ENCODE data around the gene NFIC. TPM values are rescaled to one million over a fixed set of nuclear protein-coding genes. Genes with fewer than 3 reads are reported as not detected.

NFIC gene
- total RNA-seq, 1 donor from 2014 or later: 38.3 TPM

DNA sequence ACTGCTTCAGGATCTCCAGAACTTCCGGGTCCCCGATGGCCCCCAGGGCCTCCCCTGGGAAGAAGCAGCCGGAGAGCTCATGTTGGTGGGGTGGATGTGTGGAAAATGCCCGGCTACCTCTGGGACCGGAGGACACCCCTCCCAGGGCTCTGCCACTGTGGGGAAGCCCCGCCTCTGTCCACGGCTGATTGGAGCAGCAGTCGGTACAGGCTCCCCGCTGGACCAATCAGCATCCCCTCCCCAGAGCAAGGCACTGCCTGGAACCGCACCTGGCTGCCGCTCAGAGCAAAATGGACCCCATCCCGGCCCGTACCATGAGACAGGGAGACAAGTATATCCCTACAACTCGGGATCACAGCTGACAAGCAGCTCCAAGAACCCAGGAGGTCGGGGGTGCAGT is 127.7 kb downstream of the NFIC start:
- peaks cover 7% of the 10 kb centered on the region for H4K20me1 ChIP-seq (ENCODE audit: insufficient read depth, low read length)
- Mint-ChIP-seq H3K4me1 (ENCODE audit: low read depth, unreplicated experiment) (peaks cover 4% of the 10 kb centered on the region), H3K36me3 (ENCODE audit: low read depth, unreplicated experiment) (peaks cover 13% of the 10 kb centered on the region), H3K4me3 (ENCODE audit: unreplicated experiment) (no peak overlapping the region), H3K27ac (ENCODE audit: unreplicated experiment) (no peak overlapping the region), H3K9me3 (ENCODE audit: unreplicated experiment) (peaks cover 2% of the 10 kb centered on the region), H3K27me3 (ENCODE audit: low read depth, unreplicated experiment) (no peaks in the 10 kb centered on the region)
- peaks cover 24% of the 10 kb centered on the region for H3K79me2 ChIP-seq (ENCODE audit: insufficient read depth, low read length)
- H3K9me3 ChIP-seq (ENCODE audit: insufficient read depth, low read depth, low read length): no peaks in the 10 kb centered on the region
- H3K27ac ChIP-seq (ENCODE audit: low read depth, low read length): no peak overlapping the region
- no peak for DNase-seq (ENCODE audit: low read depth)
- no peak overlapping the region for H3K4me2 ChIP-seq (ENCODE audit: low read length)
- peaks cover 6% of the 10 kb centered on the region for H3K36me3 ChIP-seq (ENCODE audit: insufficient read depth, low read length)
- no peak overlapping the region for H3K9ac ChIP-seq (ENCODE audit: low read length)
- H3K27me3 ChIP-seq (ENCODE audit: insufficient read depth, low read length): no peaks in the 10 kb centered on the region
- no peaks in the 10 kb centered on the region for H3K4me1 ChIP-seq (ENCODE audit: insufficient read depth, low read length)
- no peak overlapping the region for H3K4me3 ChIP-seq (ENCODE audit: insufficient read depth, low read depth, low read length)
- no peak for TF ChIP-seq EZH2 (IDR thresholded peaks at IDR 0.05; ENCODE audit: insufficient read depth, low read length)
- TF ChIP-seq, protein P1, sequence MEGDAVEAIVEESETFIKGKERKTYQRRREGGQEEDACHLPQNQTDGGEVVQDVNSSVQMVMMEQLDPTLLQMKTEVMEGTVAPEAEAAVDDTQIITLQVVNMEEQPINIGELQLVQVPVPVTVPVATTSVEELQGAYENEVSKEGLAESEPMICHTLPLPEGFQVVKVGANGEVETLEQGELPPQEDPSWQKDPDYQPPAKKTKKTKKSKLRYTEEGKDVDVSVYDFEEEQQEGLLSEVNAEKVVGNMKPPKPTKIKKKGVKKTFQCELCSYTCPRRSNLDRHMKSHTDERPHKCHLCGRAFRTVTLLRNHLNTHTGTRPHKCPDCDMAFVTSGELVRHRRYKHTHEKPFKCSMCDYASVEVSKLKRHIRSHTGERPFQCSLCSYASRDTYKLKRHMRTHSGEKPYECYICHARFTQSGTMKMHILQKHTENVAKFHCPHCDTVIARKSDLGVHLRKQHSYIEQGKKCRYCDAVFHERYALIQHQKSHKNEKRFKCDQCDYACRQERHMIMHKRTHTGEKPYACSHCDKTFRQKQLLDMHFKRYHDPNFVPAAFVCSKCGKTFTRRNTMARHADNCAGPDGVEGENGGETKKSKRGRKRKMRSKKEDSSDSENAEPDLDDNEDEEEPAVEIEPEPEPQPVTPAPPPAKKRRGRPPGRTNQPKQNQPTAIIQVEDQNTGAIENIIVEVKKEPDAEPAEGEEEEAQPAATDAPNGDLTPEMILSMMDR (IDR thresholded peaks at IDR 0.05; ENCODE audit: insufficient read depth, low read depth, low read length): no peak
- no peak for FAIRE-seq
- H2AFZ ChIP-seq (ENCODE audit: low read depth, low read length): no peak overlapping the region

DNA sequence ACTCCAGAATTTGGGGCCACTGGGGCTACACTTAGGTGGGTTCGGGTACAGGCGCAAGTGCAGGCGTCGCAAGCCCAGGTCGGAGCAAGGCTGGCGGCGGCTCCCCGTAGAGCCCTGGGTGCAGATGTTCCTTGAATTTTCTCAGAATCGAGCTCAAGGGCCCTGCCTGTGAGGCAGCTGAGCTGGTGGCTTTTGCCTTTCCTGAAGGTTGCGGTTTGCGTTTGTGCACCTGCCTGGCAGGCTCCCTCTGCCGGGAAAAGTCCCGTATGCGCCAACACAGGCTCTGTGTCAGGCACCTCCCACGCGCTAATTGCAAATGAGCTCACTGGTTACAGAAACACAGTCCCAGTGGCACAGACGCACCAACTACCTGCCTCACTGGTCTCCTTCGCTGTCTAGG is 128.2 kb downstream of the NFIC start:
- Histone ChIP-seq H3K27ac (ENCODE audit: low read depth, low read length) (no peak overlapping the region), H3K4me1 (ENCODE audit: insufficient read depth, low read length) (peaks cover under 1% of the 10 kb centered on the region), H3K9me3 (ENCODE audit: insufficient read depth, low read depth, low read length) (no peaks in the 10 kb centered on the region), H3K79me2 (ENCODE audit: insufficient read depth, low read length) (peaks cover 29% of the 10 kb centered on the region), H3K9ac (ENCODE audit: low read length) (no peak overlapping the region), H3K36me3 (ENCODE audit: insufficient read depth, low read length) (peaks cover 6% of the 10 kb centered on the region), H3K4me3 (ENCODE audit: insufficient read depth, low read depth, low read length) (no peak overlapping the region), H3K4me2 (ENCODE audit: low read length) (no peak overlapping the region), H2AFZ (ENCODE audit: low read depth, low read length) (no peak overlapping the region), H3K27me3 (ENCODE audit: insufficient read depth, low read length) (no peaks in the 10 kb centered on the region), H4K20me1 (ENCODE audit: insufficient read depth, low read length) (peaks cover 7% of the 10 kb centered on the region)
- no peak for TF ChIP-seq EZH2 (IDR thresholded peaks at IDR 0.05; ENCODE audit: insufficient read depth, low read length)
- TF ChIP-seq, protein P1 (IDR thresholded peaks at IDR 0.05; ENCODE audit: insufficient read depth, low read depth, low read length): no peak
- H3K27ac Mint-ChIP-seq (ENCODE audit: unreplicated experiment): no peak overlapping the region
- no peak for FAIRE-seq
- no peaks in the 10 kb centered on the region for H3K27me3 Mint-ChIP-seq (ENCODE audit: low read depth, unreplicated experiment)
- H3K9me3 Mint-ChIP-seq (ENCODE audit: unreplicated experiment): peaks cover 2% of the 10 kb centered on the region
- no peak for DNase-seq (ENCODE audit: low read depth)
- H3K4me3 Mint-ChIP-seq (ENCODE audit: unreplicated experiment): no peak overlapping the region
- peaks cover 13% of the 10 kb centered on the region for H3K36me3 Mint-ChIP-seq (ENCODE audit: low read depth, unreplicated experiment)
- peaks cover 4% of the 10 kb centered on the region for H3K4me1 Mint-ChIP-seq (ENCODE audit: low read depth, unreplicated experiment)

DNA sequence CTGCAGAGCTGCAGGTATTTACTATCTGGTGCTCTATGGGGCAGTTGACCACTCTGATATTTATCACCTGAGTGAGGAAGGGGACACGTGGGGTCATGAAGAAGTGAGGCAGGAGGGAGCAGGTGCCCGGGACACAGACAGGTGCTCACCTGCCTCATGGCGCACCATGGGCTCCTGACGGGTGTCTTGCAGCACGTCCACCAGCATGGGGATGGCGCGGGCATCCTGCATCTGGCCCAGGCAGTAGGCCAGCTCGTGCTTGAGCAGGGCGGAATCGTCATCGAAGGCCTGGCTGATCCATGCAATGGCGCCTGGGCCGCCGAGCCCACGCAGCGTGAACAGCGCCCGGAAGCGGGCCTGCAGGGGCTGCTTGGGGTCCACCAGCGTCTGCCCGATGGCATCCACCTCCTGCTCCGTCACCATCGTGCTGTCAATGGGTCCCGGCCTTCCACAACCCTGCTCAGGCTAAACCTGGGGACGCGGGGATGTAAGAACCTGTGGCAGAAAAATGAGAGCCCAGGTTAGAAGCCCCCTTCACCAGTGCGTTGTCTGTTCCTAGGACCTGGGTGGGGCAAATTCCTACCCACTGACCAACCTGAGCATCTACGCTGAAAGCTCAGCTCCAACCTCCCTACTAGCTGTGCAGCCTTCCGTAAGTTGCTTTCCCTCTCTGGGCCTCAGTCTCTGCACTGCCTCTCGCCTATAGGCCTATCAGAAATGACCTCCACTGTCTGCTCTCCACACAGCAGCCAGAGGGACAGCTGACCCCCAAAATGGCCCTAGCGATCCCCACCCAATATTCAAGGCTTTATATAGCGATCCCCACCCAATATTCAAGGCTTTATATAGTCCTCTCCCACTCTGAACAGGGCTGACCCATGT is 130.2 kb downstream of the NFIC start:
- Mint-ChIP-seq H3K27ac (ENCODE audit: unreplicated experiment) (no peak overlapping the region), H3K27me3 (ENCODE audit: low read depth, unreplicated experiment) (no peaks in the 10 kb centered on the region), H3K9me3 (ENCODE audit: unreplicated experiment) (peaks cover 2% of the 10 kb centered on the region), H3K36me3 (ENCODE audit: low read depth, unreplicated experiment) (peaks cover 13% of the 10 kb centered on the region), H3K4me1 (ENCODE audit: low read depth, unreplicated experiment) (peaks cover 12% of the 10 kb centered on the region), H3K4me3 (ENCODE audit: unreplicated experiment) (no peak overlapping the region)
- no peak for FAIRE-seq
- peaks cover 38% of the 10 kb centered on the region for H3K79me2 ChIP-seq (ENCODE audit: insufficient read depth, low read length)
- TF ChIP-seq, protein P1 (IDR thresholded peaks at IDR 0.05; ENCODE audit: insufficient read depth, low read depth, low read length): no peak
- no peak for TF ChIP-seq EZH2 (IDR thresholded peaks at IDR 0.05; ENCODE audit: insufficient read depth, low read length)
- no peak for DNase-seq (ENCODE audit: low read depth)
- peaks cover 6% of the 10 kb centered on the region for H3K36me3 ChIP-seq (ENCODE audit: insufficient read depth, low read length)
- no peak overlapping the region for H2AFZ ChIP-seq (ENCODE audit: low read depth, low read length)
- H3K9ac ChIP-seq (ENCODE audit: low read length): no peak overlapping the region
- H3K4me3 ChIP-seq (ENCODE audit: insufficient read depth, low read depth, low read length): no peak overlapping the region
- no peaks in the 10 kb centered on the region for H3K27me3 ChIP-seq (ENCODE audit: insufficient read depth, low read length)
- H4K20me1 ChIP-seq (ENCODE audit: insufficient read depth, low read length): peaks cover 3% of the 10 kb centered on the region
- H3K9me3 ChIP-seq (ENCODE audit: insufficient read depth, low read depth, low read length): no peaks in the 10 kb centered on the region
- no peak overlapping the region for H3K27ac ChIP-seq (ENCODE audit: low read depth, low read length)
- H3K4me1 ChIP-seq (ENCODE audit: insufficient read depth, low read length): peaks cover 5% of the 10 kb centered on the region
- H3K4me2 ChIP-seq (ENCODE audit: low read length): no peak overlapping the region

All from astrocyte (in vitro differentiated cells and primary cell).